IPS DF 4.7 (cell line): ENCODE results near the gene ZNF70.

Source experiments
- DNase-seq: peaks from one replicate; pipeline ENCODE4 v3.0.0-alpha.2; 2013; ENCODE audit warnings: low spot score; ENCODE audit errors: extremely low read depth

Gene ZNF70

GRCh38 chr22:23750714-23751440 lies at the start of gene ZNF70:
ZNF70 (minus strand) TSS chr22:23751112; CDS start chr22:23745140, 5,972 bp downstream.
- DNase-seq = no peak

- DNase-seq = no peak
Measured at GRCh38 chr22:23796461-23796860, 45.5 kb upstream of the ZNF70 start.

DNA sequence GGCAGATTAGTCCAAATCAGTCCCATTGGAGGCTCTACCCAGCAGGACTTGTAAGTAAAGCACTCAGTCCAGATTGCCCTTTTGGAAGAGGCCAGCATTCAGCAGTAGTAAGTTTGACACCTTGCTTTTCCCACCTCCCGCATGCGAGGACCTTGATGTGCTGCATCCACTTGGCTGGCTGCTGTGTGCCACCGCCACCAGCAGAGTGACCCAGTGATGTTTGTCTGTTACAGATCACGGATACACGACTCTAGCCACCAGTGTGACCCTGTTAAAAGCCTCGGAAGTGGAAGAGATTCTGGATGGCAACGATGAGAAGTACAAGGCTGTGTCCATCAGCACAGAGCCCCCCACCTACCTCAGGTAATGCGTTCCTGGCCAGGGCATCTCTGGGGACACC lies 42.4 kb upstream of the ZNF70 start:
- DNase-seq = no peak

- DNase-seq = no peak
Measured at GRCh38 chr22:23791738-23792645, 41.1 kb upstream of the ZNF70 start.

- DNase-seq = no peak
Measured at GRCh38 chr22:23790819-23791737, 40.2 kb upstream of the ZNF70 start.

DNA sequence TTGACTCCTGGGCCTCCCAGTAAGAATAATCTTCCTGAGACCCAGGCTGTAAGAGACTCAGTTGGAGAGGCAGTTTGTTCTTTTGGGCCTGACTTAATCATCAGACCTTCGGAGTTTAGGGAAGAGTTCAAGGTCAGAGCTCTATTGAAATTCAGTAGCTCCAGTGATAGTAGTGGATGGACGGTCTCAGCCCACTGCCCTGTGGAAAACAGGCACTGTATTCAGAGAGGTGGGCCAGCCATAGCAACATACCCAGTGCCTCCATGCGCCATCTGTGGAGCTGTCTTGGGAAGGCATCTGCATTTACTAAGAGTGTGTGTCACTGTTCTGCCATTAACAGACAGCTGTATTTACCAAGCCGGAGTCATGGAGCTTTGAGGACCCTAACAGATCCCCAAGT lies 38.7 kb upstream of the ZNF70 start:
- no peak for DNase-seq

GRCh38 chr22:23789121-23789520 lies 38.2 kb upstream of the ZNF70 start:
- no peak for DNase-seq

DNA sequence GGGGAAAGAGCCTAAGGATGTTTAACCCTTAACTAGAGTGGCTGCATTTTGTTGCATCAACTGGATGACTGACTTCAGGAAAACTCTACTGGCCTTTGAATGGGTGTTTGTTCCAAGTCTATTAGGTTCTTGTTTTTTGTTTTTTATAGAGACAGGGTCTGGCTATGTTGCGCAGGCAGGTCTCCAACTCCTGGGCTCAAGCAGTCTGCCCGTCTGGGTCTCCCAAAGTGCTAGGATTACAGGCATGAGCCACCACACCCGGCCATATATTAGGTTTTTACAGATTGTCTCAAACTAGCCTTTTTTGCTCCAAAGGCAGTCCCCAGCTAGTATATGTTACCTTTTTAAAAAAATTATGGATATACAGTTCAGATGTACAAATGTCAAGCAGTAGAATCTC lies 37.0 kb upstream of the ZNF70 start:
- no peak for DNase-seq

DNA sequence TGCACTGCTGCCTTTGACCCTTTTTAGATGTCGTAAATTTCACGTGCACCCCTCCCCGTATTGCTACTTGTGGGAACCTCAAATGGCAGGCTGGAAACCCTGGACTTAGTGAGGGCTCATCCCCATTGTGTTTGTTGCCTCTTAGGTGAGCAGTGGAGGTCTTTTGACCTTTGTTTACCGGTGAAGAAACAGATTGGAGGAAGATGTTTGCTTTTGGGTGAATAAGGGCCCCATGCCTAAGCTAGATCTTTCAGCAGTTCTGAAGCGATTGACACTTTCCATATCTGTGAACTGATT lies 36.6 kb upstream of the ZNF70 start:
- no peak for DNase-seq

DNA sequence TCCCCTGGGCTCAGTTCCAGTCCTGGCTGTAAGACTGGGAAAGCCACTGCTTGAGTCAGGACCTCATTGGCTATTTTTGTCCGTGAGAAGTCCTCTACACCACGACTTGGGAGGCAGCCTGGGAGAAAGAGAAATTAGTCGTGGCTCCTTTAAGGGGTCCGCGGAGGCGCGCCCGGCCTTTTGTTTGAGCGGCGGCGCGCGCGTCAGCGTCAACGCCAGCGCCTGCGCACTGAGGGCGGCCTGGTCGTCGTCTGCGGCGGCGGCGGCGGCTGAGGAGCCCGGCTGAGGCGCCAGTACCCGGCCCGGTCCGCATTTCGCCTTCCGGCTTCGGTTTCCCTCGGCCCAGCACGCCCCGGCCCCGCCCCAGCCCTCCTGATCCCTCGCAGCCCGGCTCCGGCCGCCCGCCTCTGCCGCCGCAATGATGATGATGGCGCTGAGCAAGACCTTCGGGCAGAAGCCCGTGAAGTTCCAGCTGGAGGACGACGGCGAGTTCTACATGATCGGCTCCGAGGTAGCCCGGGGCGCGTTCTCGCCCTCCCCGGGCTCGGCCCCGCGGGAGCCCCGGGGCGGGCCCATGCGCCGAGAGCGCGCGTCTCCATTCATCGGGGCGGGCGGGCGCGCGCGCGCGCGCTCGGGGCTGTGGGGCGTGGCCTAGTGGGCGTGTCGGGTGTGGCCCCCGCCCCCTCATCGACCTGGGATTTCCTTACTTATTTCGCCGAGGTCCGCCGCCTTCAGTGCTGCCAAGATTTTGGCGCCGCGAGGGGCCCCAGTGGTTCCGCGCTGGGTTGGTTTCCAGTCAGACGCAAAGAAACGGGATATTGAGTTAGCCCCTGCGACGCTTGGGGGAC lies 36.1 kb upstream of the ZNF70 start, which contains the start of gene SMARCB1:
TSS of gene SMARCB1 (plus strand) at position 215 of the 848 bp plus-strand sequence. CDS start at position 419, 204 bp downstream.
- DNase-seq = no peak

GRCh38 chr22:23786261-23786710 lies 35.4 kb upstream of the ZNF70 start:
- DNase-seq = no peak

DNA sequence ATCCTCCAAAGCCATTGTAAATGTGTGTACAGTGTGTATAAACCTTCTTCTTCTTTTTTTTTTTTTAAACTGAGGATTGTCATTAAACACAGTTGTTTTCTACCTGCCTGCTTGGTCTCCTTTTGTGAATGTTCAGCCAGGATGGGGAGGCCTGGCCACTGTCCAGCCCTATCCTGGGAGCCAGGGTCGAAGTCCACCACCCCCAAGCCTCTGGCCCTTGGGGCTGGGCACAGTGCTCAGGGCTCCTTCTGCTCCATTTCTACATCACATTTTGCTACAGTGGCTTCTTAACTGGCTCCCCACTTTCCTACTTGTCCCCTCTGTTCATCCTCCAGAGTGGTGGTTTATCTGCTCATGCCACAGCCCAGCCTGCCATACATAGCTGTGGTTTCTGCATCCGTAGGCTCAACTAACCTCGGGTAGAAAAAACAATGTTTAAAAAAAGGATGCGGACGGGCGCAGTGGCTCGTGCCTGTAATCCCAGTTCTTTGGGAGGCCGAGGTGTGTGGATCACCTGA lies 33.4 kb upstream of the ZNF70 start:
- DNase-seq = no peak

- no peak for DNase-seq
Measured at GRCh38 chr22:23783265-23784150, 32.6 kb upstream of the ZNF70 start.

DNA sequence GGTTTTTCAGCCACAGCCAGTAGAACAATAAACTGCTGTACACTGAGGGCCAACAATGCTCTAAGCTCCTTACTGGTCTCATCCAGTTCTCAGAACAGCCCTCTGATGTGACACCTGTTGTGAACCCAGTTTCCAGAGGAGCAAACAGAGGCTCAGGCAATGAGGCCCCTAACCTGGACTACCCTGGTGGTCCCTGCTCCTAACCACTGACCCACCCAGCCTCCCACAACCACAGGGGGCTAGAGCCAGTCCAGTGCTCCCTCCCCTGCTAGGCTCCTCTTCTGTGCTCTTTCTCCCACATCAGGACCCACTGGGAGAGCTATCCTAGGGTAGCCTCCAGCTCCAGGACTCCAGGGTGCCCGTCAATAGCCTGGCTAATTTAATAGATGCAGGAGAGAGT lies 31.8 kb upstream of the ZNF70 start:
- no peak for DNase-seq

- DNase-seq = no peak
Measured at GRCh38 chr22:23782252-23782651, 31.3 kb upstream of the ZNF70 start.

DNA sequence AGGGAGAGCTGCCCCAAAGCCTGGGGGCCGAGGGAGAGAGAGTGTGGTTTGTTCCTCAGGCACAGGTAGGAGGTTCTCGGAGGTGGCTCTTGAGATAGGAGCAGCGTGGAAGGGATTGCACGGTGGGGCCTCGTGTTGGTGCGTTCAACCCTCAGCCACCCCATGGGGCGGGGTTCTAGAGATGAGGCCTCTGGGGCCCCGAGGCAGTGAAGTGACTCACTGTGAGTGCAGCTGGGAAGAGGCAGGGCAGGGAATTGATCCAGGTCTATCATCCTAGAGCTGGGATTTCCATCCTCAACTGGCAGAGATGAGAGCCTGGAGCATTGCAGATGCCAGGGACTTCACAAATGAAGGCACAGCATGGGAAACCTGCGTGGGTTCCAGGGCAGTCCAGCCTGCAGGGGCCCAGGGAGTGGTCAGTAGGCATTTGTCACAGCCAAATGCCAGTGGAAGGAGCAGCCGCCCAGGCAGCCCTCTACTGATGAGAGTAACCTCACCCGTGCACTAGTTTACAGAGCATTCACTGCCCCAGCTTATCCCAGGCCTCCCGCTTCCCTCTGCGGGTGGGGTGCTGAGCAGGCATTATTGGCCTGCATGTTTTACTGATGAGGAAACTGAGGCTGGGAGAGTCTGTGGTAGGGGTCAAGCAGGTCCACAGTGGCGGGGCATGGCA lies 30.7 kb upstream of the ZNF70 start:
- no peak for DNase-seq

GRCh38 chr22:23781065-23781464 lies 30.2 kb upstream of the ZNF70 start:
- no peak for DNase-seq

GRCh38 chr22:23780146-23780748 lies 29.3 kb upstream of the ZNF70 start:
- DNase-seq = no peak
